ENCODE data around the gene FKBP8. TPM values are rescaled to one million over a fixed set of nuclear protein-coding genes. Genes with fewer than 3 reads are reported as not detected.
A peak's percentile ranks its signal among the peaks of the same experiment; 100 is the strongest.

The FKBP8 gene
- total RNA-seq, 4 donors from 2014 or later: 238 to 394 (median 314) TPM

GRCh38 chr19:18486746-18487145 lies 56.6 kb downstream of the FKBP8 start:
- 82 to 90% methylated on average over 8 of the region's 8 CpGs for WGBS, 2 donors
- Histone ChIP-seq H3K27ac (peak overlapping the region in 1 of 3 donors; percentile 19), H3K4me3 (replicated peaks in 1 of 3) (no peak overlapping the region), H3K9me3 (no peaks in the 10 kb centered on the region), H3K4me1 (peaks cover 43 to 73% of the 10 kb centered on the region in 2 donors), H3K27me3 (no peaks in the 10 kb centered on the region), H3K36me3 (no peaks in the 10 kb centered on the region)
- intact Hi-C loops (cut with DNase I): no loop called here
- no peak for DNase-seq
- TF ChIP-seq, protein P1, sequence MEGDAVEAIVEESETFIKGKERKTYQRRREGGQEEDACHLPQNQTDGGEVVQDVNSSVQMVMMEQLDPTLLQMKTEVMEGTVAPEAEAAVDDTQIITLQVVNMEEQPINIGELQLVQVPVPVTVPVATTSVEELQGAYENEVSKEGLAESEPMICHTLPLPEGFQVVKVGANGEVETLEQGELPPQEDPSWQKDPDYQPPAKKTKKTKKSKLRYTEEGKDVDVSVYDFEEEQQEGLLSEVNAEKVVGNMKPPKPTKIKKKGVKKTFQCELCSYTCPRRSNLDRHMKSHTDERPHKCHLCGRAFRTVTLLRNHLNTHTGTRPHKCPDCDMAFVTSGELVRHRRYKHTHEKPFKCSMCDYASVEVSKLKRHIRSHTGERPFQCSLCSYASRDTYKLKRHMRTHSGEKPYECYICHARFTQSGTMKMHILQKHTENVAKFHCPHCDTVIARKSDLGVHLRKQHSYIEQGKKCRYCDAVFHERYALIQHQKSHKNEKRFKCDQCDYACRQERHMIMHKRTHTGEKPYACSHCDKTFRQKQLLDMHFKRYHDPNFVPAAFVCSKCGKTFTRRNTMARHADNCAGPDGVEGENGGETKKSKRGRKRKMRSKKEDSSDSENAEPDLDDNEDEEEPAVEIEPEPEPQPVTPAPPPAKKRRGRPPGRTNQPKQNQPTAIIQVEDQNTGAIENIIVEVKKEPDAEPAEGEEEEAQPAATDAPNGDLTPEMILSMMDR (IDR thresholded peaks at IDR 0.05): no peak
- TF ChIP-seq POLR2A (IDR thresholded peaks at IDR 0.05): no peak

DNA sequence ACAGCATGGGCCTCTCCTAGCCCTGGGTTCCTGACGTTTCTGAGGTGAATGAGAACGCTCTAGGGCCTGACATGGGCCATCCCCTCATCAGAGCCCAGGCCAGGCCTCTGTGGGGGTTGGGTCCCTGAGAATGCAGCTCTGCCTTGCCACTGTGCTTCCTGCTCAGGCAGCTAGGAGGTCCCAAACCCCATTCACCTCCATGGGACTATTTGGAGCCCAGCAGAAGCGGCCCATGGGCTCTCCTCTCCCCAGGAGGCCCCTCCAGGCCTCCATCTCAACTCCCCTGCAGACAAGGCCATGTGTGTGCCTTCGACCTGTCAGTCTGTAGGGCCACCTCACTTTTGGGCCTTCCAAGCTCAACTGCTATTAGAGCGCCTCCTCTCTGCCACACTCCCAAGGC lies 58.4 kb downstream of the FKBP8 start:
- Histone ChIP-seq H3K27ac (no peak overlapping the region), H3K4me1 (peaks cover 50 to 88% of the 10 kb centered on the region in 2 donors), H3K4me3 (replicated peaks in 1 of 3) (no peak overlapping the region), H3K27me3 (no peaks in the 10 kb centered on the region), H3K9me3 (no peaks in the 10 kb centered on the region), H3K36me3 (no peaks in the 10 kb centered on the region)
- intact Hi-C loops (cut with DNase I): no loop called here
- TF ChIP-seq POLR2A (IDR thresholded peaks at IDR 0.05): no peak
- TF ChIP-seq, protein P1 (IDR thresholded peaks at IDR 0.05): no peak
- WGBS, 2 donors: 93 to 100% methylated on average over 3 to 5 of the region's 5 CpGs
- no peak for DNase-seq

DNA sequence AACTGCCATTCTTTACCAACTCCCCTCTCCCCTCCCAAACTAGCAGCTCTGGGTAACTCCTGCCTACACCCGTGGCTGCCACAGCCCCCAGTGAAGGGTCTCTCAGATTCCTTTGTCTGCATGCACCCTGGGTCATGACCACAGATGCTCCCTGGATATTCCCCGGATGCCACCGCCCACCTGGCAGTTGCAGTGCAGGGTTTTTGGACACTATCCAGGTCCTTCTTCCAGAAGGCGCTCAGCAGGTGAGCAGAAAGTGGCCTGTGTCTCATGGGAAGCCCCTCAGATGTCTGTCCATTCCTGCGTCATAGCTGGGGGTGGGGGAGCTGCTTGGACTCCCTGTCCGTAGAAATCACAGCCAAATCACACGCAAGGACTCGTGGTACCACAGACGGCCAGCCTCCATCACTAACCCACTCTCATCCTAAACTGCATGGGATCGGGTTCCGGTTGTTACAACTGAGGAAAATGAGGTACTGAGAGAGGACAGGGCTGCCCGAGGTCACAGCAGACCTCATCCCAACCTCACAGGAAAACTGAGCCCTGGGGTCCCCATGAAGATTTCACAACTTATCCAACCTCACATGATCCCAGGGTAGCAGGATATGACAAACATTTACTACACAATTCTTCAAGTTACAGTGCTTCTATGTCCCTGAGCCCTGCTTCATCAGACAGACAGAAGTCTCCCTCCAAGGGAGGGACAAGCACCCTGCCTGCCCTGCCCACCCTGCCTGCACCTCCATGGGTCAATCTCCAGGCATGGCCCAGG lies 60.1 kb downstream of the FKBP8 start:
- Histone ChIP-seq H3K27ac (no peak overlapping the region), H3K27me3 (no peaks in the 10 kb centered on the region), H3K9me3 (no peaks in the 10 kb centered on the region), H3K4me3 (replicated peaks in 1 of 3) (no peak overlapping the region), H3K4me1 (peaks cover 46 to 89% of the 10 kb centered on the region in 2 donors), H3K36me3 (no peaks in the 10 kb centered on the region)
- DNase-seq: peak in 1 of 2 donors; percentile 23
- TF ChIP-seq POLR2A (IDR thresholded peaks at IDR 0.05): no peak
- TF ChIP-seq, protein P1 (IDR thresholded peaks at IDR 0.05): no peak
- intact Hi-C loops (cut with DNase I): no loop called here
- WGBS, 2 donors: 51 to 55% methylated on average over 10 to 12 of the region's 12 CpGs

Other genes with a start within 250 kb of the FKBP8 start
- 100 to 1,000 TPM in 2 of 4 donors, 10 to 100 TPM in 2; 55.2 to 203 (median 140) TPM for gene LSM4, start 220.5 kb downstream of the FKBP8 start, total RNA-seq
- gene PGPEP1, start 203.0 kb downstream of the FKBP8 start, total RNA-seq: 10 to 100 TPM; 23.5 to 44.0 (median 27.9) TPM
- gene GDF15, start 157.4 kb downstream of the FKBP8 start, total RNA-seq: 1 to 10 TPM in 3 of 4 donors, not detected in 1; 3.7 to 9.9 (median 5.1) TPM
- gene LRRC25, start 146.0 kb downstream of the FKBP8 start, total RNA-seq: 1 to 10 TPM; 1.1 to 7.1 (median 2.2) TPM
- gene SSBP4, start 124.2 kb downstream of the FKBP8 start, total RNA-seq: 10 to 100 TPM; 40.5 to 75.6 (median 56.1) TPM
- 10 to 100 TPM; 12.7 to 24.2 (median 22.9) TPM for gene ISYNA1, start 105.4 kb downstream of the FKBP8 start, total RNA-seq
- 10 to 100 TPM; 10.8 to 31.0 (median 11.5) TPM for gene ELL, start 21.5 kb downstream of the FKBP8 start, total RNA-seq
- 100 to 1,000 TPM in 2 of 4 donors, 10 to 100 TPM in 2; 98.1 to 117 (median 103) TPM for gene KXD1, start 14.3 kb upstream of the FKBP8 start, total RNA-seq
- 100 to 1,000 TPM; 395 to 726 (median 521) TPM for gene UBA52, start 28.3 kb upstream of the FKBP8 start, total RNA-seq
- 100 to 1,000 TPM in 2 of 4 donors, 10 to 100 TPM in 2; 57.4 to 137 (median 101) TPM for gene REX1BD, start 45.2 kb upstream of the FKBP8 start, total RNA-seq
- gene CRLF1, start 63.2 kb upstream of the FKBP8 start, total RNA-seq: 100 to 1,000 TPM in 2 of 4 donors, 10 to 100 TPM in 2; 87.2 to 140 (median 101) TPM
- 1 to 10 TPM; 1.3 to 3.1 (median 2.3) TPM for gene TMEM59L, start 69.3 kb upstream of the FKBP8 start, total RNA-seq
- gene KLHL26, start 93.5 kb upstream of the FKBP8 start, total RNA-seq: 10 to 100 TPM; 13.4 to 20.2 (median 15.9) TPM
- 10 to 100 TPM; 12.3 to 15.9 (median 13.1) TPM for gene CRTC1, start 140.1 kb upstream of the FKBP8 start, total RNA-seq
- 10 to 100 TPM in 1 of 4 donors, 1 to 10 TPM in 1, under 1 TPM in 2; 0.33 to 33.3 (median 1.9) TPM for gene COMP, start 247.7 kb upstream of the FKBP8 start, total RNA-seq

Data from thyroid gland (tissue), 4 donors.